HG03095 (cell line): ENCODE data around the gene B3GAT3.
"Not testable (repeated sequence)": the region's sequence is repeated elsewhere in the genome, so short reads cannot be mapped to it uniquely, and the experiment has no call there.

ENCODE experiments used
- ATAC-seq: cut with Tn5 transposase; IDR thresholded peaks from one replicate; pipeline ENCODE4 v1.9.1; 2021; ENCODE audit warnings: moderate library complexity; ENCODE audit not compliant: unreplicated experiment

Gene B3GAT3

DNA sequence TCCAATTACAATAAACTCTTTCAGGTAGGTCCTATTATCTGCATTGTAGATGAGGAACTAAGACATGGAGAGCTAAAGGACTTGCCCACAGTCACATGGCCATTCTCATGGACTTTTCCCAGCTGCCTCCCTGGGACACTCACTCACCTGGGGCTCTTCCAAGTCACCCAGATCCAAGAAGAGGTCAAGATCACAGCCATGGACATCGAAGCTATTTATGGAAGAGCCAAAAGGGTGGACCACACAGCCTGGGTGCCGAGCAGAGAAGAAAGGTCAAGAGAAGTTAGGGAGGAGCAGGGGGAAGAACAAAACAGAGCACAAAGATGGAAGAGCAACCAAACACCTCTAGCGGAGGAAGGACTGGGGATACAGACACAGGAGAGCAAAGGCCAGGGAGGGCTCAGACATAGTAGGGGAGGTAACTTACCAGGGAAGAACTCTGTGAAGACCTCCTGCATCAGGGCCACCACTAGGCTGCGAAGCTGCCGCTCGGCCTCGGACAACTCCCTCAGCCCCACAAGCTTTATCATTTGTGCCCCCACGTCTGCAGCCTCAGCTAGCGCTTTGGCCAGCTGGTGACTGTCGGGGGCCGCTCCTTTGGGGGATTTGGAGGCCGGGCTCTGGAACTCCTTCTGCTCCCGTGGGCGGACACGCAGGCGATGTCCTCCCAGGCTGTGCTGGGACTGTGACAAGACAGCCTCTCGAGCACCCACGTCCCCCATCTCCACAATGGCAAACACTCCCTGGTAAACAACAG, 40.6 kb downstream of the B3GAT3 start:
- ATAC-seq, result no peak

GRCh38 chr11:62579252-62579651, 42.5 kb downstream of the B3GAT3 start:
- ATAC-seq, result no peak

- ATAC-seq, result no peak
Observed at GRCh38 chr11:62578541-62578940, 43.2 kb downstream of the B3GAT3 start.

GRCh38 chr11:62577046-62577714, 44.6 kb downstream of the B3GAT3 start:
- no peak for ATAC-seq

GRCh38 chr11:62575837-62576236, 45.9 kb downstream of the B3GAT3 start:
- ATAC-seq, result no peak

- no peak for ATAC-seq
Observed at GRCh38 chr11:62575156-62575555, 46.6 kb downstream of the B3GAT3 start.

DNA sequence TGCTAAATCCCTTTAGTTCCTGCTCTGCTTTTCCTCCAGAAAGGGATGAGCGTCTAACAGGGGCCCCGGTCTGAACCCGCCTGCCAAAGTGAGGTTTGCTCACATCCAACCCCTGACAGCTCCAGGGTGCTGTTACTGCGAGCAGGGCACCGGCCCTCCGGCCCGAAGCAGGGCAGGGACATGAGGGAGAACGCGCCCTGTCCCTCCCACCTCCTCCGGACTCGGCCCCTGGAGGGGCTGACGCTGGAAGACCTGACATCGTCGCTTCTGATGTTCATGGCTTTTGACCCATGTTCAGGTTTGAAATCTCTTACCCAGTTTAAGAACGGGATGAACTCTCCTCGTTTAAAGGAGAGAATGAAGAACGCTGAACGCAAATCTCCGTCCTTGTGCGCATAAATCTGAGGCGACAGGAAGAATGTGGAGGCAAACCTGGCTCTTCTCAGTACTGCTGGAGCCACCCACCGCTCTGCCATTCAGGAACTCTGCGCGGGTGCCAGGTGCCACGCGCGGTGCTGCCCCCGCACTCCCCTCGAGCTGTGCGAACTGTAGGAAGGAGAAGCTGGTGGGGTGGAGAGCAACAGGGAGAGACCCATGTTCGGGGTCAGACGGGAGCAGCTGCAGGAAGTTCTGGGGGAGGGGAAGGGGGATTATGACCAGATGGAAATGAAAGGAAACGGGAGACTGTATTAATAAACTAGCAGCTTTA, 47.3 kb downstream of the B3GAT3 start:
- no peak for ATAC-seq

DNA sequence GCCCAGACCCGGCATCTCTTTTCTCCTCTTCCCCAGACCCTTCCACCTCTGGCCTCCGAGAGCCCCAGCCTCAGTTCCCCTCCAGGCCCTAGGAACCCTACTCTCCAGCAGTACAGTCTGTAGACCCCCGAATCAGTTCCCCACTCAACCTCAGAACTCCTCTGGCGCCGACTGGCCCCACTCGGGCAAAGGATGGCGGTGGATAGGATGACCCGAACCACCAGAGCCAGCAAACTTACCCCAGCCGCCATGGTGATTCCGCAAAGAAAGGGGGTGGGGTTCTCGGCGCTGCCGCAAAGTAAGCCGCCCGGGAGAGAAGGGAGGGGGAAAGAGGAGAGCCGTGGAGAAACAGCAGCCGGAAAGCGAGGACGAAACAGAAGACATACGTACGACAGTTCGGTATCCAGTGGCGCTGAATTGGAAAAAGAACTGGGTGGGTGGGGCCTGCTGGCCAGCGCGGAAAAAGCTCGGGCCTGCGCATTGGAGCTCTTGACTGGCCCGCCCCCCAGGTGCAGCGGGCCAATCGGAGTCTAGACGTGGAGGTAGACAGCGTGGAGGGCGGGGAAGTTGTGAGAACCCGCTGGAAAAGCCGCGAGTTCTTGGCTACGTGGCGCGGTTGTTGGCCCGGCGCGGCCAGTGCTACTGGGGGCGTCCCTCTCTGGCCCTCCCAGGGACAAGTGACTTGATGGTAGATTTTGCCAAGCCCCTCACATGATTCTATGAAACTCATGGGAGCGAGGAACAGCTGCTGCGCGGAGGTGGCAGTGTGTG, 48.0 kb downstream of the B3GAT3 start, which contains the start of gene EEF1G:
Gene EEF1G, minus strand, starts transcription at position 300 of the 771 bp plus-strand sequence. Its CDS starts 49 bp downstream, at position 251.
- peak; percentile 81 for ATAC-seq

DNA sequence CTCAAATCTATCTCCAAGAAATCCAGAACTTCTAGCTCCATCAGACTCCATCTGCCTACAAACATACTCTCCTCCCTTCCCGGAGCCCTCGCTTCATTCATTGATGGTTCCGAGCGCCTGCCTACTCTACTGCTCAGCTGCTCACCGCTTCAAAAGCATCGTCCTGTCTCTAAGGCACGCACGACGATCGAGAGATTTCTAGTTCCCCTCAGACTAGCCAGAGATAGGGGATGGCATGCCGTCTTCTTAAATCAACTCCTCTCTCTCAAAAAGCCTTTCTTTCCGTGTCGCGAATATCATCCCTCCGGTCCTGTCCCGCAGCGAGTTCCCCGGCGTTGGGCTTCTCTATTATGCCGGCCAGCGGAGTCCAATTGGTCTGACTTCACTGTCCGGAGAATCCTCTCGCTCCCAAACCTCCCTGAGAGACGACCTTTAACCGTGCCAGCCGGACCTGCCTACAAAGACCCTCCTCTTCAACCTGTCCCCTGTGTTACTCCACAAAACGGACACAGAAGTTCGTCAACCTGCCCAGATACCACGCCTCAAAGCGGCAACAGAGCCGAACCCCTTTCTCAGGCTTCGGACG, 48.7 kb downstream of the B3GAT3 start:
- ATAC-seq, result no peak

DNA sequence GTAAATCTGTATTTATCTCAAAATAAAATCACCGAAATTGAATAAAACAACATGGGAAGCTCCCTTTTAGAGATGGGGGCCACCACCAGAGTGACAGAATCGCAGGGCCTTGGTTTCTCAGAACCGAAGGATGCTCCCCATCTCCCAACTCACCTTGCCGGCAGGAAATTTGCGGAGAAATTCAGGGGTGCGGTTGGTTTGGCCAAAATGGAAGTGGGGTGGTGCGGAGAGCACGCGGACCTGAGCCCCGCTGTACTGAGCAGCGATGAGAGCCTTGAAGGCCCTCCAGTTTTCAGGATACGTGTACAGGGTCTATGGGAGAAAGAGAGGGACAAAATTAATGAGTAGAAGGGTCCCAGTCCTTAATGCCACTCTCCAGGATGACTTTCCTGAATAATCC, 49.4 kb downstream of the B3GAT3 start:
- no peak for ATAC-seq

DNA sequence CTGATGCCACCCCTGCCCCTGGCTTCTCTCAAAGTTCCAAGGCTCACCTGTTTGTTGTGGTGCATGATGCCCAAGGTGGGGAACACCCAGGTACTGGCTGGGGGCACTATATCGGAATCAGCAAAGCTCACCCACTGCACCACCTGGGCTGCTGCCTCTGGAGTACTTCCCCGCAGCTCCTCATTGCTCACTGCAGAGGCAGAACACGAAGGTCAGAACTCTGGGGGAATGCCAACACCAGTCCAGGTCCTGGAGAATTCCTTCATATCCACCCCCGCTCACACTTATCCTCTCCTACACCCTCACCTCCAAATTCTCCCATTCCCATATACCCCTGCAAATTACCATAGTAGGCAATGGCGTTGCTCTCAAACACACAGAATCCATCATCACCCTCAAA, 50.3 kb downstream of the B3GAT3 start:
- ATAC-seq, result not testable (repeated sequence)

- ATAC-seq, result not testable (repeated sequence)
Observed at GRCh38 chr11:62570903-62571302, 50.9 kb downstream of the B3GAT3 start.

DNA sequence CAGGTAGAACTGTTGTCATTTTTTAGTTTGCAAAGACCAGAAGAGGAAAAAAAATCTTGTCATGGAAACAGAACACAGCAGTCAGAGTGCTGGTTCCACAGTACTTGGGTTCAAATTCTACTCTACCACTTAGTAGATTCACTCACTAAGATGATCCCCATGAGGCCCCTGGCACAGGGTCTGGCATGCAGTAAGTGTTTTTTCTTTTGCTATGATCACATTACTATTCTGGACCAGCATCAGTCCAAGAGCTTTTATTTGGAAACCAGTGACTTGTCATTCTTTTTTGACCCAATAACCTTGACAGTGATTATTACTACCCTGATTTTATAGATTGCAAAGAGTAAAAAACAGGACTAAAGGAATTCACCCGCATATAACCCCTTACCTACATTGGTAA, 52.2 kb downstream of the B3GAT3 start:
- no peak for ATAC-seq

DNA sequence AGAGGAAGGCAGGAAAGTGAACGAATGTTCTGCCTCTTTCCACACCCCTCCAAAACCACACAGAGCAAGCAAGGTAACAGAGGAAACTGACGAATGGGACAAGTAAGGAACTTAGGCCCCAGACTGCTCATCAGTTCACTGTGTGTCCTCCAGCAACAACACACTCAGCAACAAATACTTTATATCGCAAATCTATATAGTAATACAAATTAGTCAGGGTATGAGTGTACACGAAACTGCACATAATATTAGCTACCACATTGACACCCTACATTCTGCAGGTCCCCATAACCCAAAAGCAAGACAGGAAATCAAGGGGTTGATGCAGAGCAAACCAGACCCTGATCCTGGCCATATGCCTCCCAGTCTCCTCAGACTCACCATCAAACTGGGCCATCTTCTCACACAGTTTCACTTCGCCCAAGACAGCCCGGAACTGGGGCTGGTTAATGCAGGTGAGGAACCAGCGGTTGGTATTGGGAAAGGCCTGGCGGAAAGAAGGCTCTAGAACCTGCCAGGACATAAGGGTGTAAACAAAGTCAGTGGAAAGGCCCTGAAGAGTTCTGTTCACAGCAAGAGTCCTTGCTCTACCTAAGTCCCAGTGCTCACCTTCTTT, 54.7 kb downstream of the B3GAT3 start:
- ATAC-seq, result no peak

GRCh38 chr11:62566247-62566646, 55.5 kb downstream of the B3GAT3 start:
- no peak for ATAC-seq
